HG02884 (cell line): ENCODE results near the gene LRRK1.

ENCODE experiments used
- ATAC-seq: cut with Tn5 transposase; IDR thresholded peaks from one replicate; pipeline ENCODE4 v1.9.1; 2021; ENCODE audit warnings: mild to moderate bottlenecking, moderate library complexity; ENCODE audit not compliant: unreplicated experiment

Gene LRRK1

GRCh38 chr15:100932676-100933348 lies 13.7 kb downstream of the LRRK1 start:
- no peak for ATAC-seq

GRCh38 chr15:100934166-100934565 lies 15.0 kb downstream of the LRRK1 start:
- no peak for ATAC-seq

- no peak for ATAC-seq
Observed at GRCh38 chr15:100934726-100935125, 15.6 kb downstream of the LRRK1 start.

- no peak for ATAC-seq
Observed at GRCh38 chr15:100937171-100937570, 18.0 kb downstream of the LRRK1 start.

- no peak for ATAC-seq
Observed at GRCh38 chr15:100939791-100940190, 20.6 kb downstream of the LRRK1 start.

- ATAC-seq = peak; percentile 78
Observed at GRCh38 chr15:100940767-100941379, 21.7 kb downstream of the LRRK1 start.

- peak; percentile 43 for ATAC-seq
Observed at GRCh38 chr15:100941536-100941935, 22.4 kb downstream of the LRRK1 start.

- no peak for ATAC-seq
Observed at GRCh38 chr15:100942656-100943425, 23.7 kb downstream of the LRRK1 start.

- ATAC-seq = no peak
Observed at GRCh38 chr15:100944244-100944895, 25.2 kb downstream of the LRRK1 start.

- ATAC-seq = no peak
Observed at GRCh38 chr15:100944986-100945385, 25.8 kb downstream of the LRRK1 start.

- ATAC-seq = no peak
Observed at GRCh38 chr15:100947760-100948429, 28.7 kb downstream of the LRRK1 start.

- ATAC-seq = no peak
Observed at GRCh38 chr15:100948430-100948762, 29.2 kb downstream of the LRRK1 start.

GRCh38 chr15:100949691-100950090 lies 30.5 kb downstream of the LRRK1 start:
- ATAC-seq = no peak

GRCh38 chr15:100951965-100952364 lies 32.8 kb downstream of the LRRK1 start:
- ATAC-seq = no peak

GRCh38 chr15:100952566-100952965 lies 33.4 kb downstream of the LRRK1 start:
- ATAC-seq = no peak

- no peak for ATAC-seq
Observed at GRCh38 chr15:100958326-100959065, 39.3 kb downstream of the LRRK1 start.

- ATAC-seq = no peak
Observed at GRCh38 chr15:100959066-100960050, 40.2 kb downstream of the LRRK1 start.

- ATAC-seq = no peak
Observed at GRCh38 chr15:100966997-100967396, 47.8 kb downstream of the LRRK1 start.
